ENCODE results near the gene FOLR1.
"Not testable (repeated sequence)": the region's sequence is repeated elsewhere in the genome, so short reads cannot be mapped to it uniquely, and the experiment has no call there.

Gene FOLR1
- total RNA-seq = 0 reads per million in 2 donors

- DNase-seq = no peak
Observed at GRCh38 chr11:72191961-72192381, at the start of gene FOLR1. TSS of gene FOLR1 (plus strand) at chr11:72192140. CDS start at chr11:72192174, 34 bp downstream.

- DNase-seq = not testable (repeated sequence)
Observed at GRCh38 chr11:72142543-72142942, 49.4 kb upstream of the FOLR1 start.

- DNase-seq = no peak
Observed at GRCh38 chr11:72144807-72145565, 47.0 kb upstream of the FOLR1 start.

- DNase-seq = no peak
Observed at GRCh38 chr11:72146625-72147024, 45.3 kb upstream of the FOLR1 start.

- no peak for DNase-seq
Observed at GRCh38 chr11:72150882-72151281, 41.1 kb upstream of the FOLR1 start.

GRCh38 chr11:72153874-72154273 lies 38.1 kb upstream of the FOLR1 start:
- DNase-seq = not testable (repeated sequence)

GRCh38 chr11:72154816-72155215 lies 37.1 kb upstream of the FOLR1 start:
- no peak for DNase-seq

- DNase-seq = no peak
Observed at GRCh38 chr11:72155751-72156150, 36.2 kb upstream of the FOLR1 start.

- DNase-seq = no peak
Observed at GRCh38 chr11:72157131-72157530, 34.8 kb upstream of the FOLR1 start.

GRCh38 chr11:72160319-72160718 lies 31.6 kb upstream of the FOLR1 start:
- no peak for DNase-seq

GRCh38 chr11:72162891-72163492 lies 28.9 kb upstream of the FOLR1 start:
- no peak for DNase-seq

GRCh38 chr11:72164187-72164586 lies 27.8 kb upstream of the FOLR1 start:
- not testable (repeated sequence) for DNase-seq

- DNase-seq = not testable (repeated sequence)
Observed at GRCh38 chr11:72169046-72169555, 22.8 kb upstream of the FOLR1 start.

GRCh38 chr11:72169754-72170153 lies 22.2 kb upstream of the FOLR1 start:
- not testable (repeated sequence) for DNase-seq

GRCh38 chr11:72172043-72172442 lies 19.9 kb upstream of the FOLR1 start:
- not testable (repeated sequence) for DNase-seq

- DNase-seq = no peak
Observed at GRCh38 chr11:72173291-72173690, 18.6 kb upstream of the FOLR1 start.

GRCh38 chr11:72174302-72175070 lies 17.5 kb upstream of the FOLR1 start:
- no peak for DNase-seq

GRCh38 chr11:72177656-72178055 lies 14.3 kb upstream of the FOLR1 start:
- DNase-seq = no peak

GRCh38 chr11:72179049-72179803 lies 12.7 kb upstream of the FOLR1 start:
- no peak for DNase-seq

- DNase-seq = no peak
Observed at GRCh38 chr11:72179804-72180396, 12.0 kb upstream of the FOLR1 start.

GRCh38 chr11:72180892-72181552 lies 10.9 kb upstream of the FOLR1 start:
- DNase-seq = not testable (repeated sequence)
